DOHH2 (cell line): ENCODE measurements around the gene AP3B2.

Experiments
- CTCF ChIP-seq: fragments of 200-600 bp; sonication (generic); IDR thresholded peaks from one replicate; pipeline ENCODE4 v1.5.1; 2014; ENCODE audit warnings: antibody characterized with exemption, mild to moderate bottlenecking, low read depth, low read length; ENCODE audit not compliant: poor library complexity, severe bottlenecking
- EZH2phosphoT487 ChIP-seq: fragments of 200-600 bp; sonication (generic); IDR thresholded peaks from 2 replicates; pipeline ENCODE4 v1.6.1; 2017; ENCODE audit warnings: borderline replicate concordance, mild to moderate bottlenecking, antibody characterized with exemption, low read length, moderate library complexity, mixed read lengths

GRCh38 chr15:82664021-82664420 is 45.7 kb downstream of the AP3B2 start:
- TF ChIP-seq CTCF (no peak), EZH2phosphoT487 (no peak)
